Vagina (tissue), 2 donors: ENCODE measurements around the gene COG3.

Source experiments
- CTCF ChIP-seq, 3 experiments: fragments of 450-650 bp in 2 of 3; fragments of 200-600 bp in 1 of 3; sonication (generic) in 1 of 3; IDR thresholded peaks; one replicate each; pipeline ENCODE4 v1.5.1; 2017 to 2019; ENCODE audit warnings: antibody characterized with exemption in 3 of 3, mild to moderate bottlenecking in 2 of 3, moderate library complexity in 2 of 3
- POLR2AphosphoS5 ChIP-seq, 2 donors: sonication (generic); formaldehyde crosslinking; IDR thresholded peaks; one replicate each; pipeline ENCODE4 v1.9.0; 2017; ENCODE audit warnings: antibody characterized with exemption in 2 of 2, mild to moderate bottlenecking in 2 of 2, low read depth in 1 of 2; ENCODE audit not compliant: insufficient read depth in 1 of 2

GRCh38 chr13:45511310-45512097 is 46.8 kb downstream of the COG3 start:
- TF ChIP-seq CTCF (IDR thresholded peaks at IDR 0.05) (peak; percentile 77 to 92 (median 80)), POLR2AphosphoS5 (IDR thresholded peaks at IDR 0.05; ENCODE audit: insufficient read depth in 1 of 2, low read depth in 1 of 2) (peak in 1 of 2 donors; percentile 44)
